GM23338 (cell line): ENCODE measurements around the gene MXRA8. TPM values are rescaled to one million over a fixed set of nuclear protein-coding genes. Genes with fewer than 3 reads are reported as not detected.

Experiments used
- ATAC-seq: fragments of 200-7000 bp; cut with Tn5 transposase; 3 replicates; pipeline ENCODE4 v1.9.1; 2020
- DNase-seq: peaks from one replicate; pipeline ENCODE4 v3.0.0-alpha.2; 2015; ENCODE audit warnings: low spot score
- H2AFZ ChIP-seq: fragments of 200-600 bp; sonication (generic); 2 replicates; pipeline ENCODE4 v1.8.0; 2016; ENCODE audit warnings: antibody characterized with exemption, mild to moderate bottlenecking, moderate library complexity
- H3F3A ChIP-seq: fragments of 200-600 bp; sonication (generic); replicated peaks from 2 replicates; pipeline ENCODE4 v1.8.0; 2017; ENCODE audit warnings: antibody characterized with exemption, mixed run types, low read depth
- H3K27ac ChIP-seq: fragments of 200-600 bp; sonication (generic); 2 replicates; pipeline ENCODE4 v1.6.1; 2016; ENCODE audit warnings: low read depth
- H3K27me3 ChIP-seq: fragments of 200-600 bp; sonication (generic); 2 replicates; pipeline ENCODE4 v1.8.0; 2016; ENCODE audit warnings: mild to moderate bottlenecking, mixed run types, moderate library complexity; ENCODE audit not compliant: insufficient read depth
- H3K36me3 ChIP-seq: fragments of 200-600 bp; sonication (generic); 2 replicates; pipeline ENCODE4 v1.8.0; 2016; ENCODE audit warnings: mild to moderate bottlenecking; ENCODE audit not compliant: insufficient read depth
- H3K4me1 ChIP-seq: fragments of 200-600 bp; sonication (generic); 2 replicates; pipeline ENCODE4 v1.8.0; 2016; ENCODE audit warnings: mild to moderate bottlenecking, moderate library complexity; ENCODE audit not compliant: insufficient read depth
- H3K4me2 ChIP-seq: fragments of 200-600 bp; sonication (generic); 2 replicates; pipeline ENCODE4 v1.7.1; 2017; ENCODE audit warnings: mixed run types
- H3K4me3 ChIP-seq: fragments of 200-600 bp; sonication (generic); 2 replicates; pipeline ENCODE4 v1.6.1; 2016; ENCODE audit warnings: mixed run types
- H3K79me2 ChIP-seq: fragments of 200-600 bp; sonication (generic); replicated peaks from 2 replicates; pipeline ENCODE4 v1.8.0; 2017; ENCODE audit warnings: mild to moderate bottlenecking; ENCODE audit not compliant: insufficient read depth
- H3K9me2 ChIP-seq: fragments of 200-600 bp; sonication (generic); 2 replicates; pipeline ENCODE4 v1.8.0; 2017; ENCODE audit not compliant: insufficient read depth
- H4K20me1 ChIP-seq: fragments of 200-600 bp; sonication (generic); replicated peaks from 2 replicates; pipeline ENCODE4 v1.8.0; 2017; ENCODE audit warnings: mild to moderate bottlenecking; ENCODE audit not compliant: insufficient read depth
- H3K27ac Mint-ChIP-seq: 2 replicates; pipeline ENCODE4 v1.8.0; 2020; ENCODE audit warnings: inconsistent platforms, mild to moderate bottlenecking, moderate library complexity, mixed read lengths
- H3K27me3 Mint-ChIP-seq: 3 replicates; pipeline ENCODE4 v1.8.0; 2022; ENCODE audit warnings: low read depth, mild to moderate bottlenecking, moderate library complexity, mixed read lengths, inconsistent platforms; ENCODE audit not compliant: insufficient read depth, poor library complexity
- H3K36me3 Mint-ChIP-seq: 3 replicates; pipeline ENCODE4 v1.8.0; 2021; ENCODE audit warnings: low read depth, mild to moderate bottlenecking, inconsistent platforms, moderate library complexity, mixed read lengths
- H3K4me1 Mint-ChIP-seq: 3 replicates; pipeline ENCODE4 v1.8.0; 2020; ENCODE audit warnings: mild to moderate bottlenecking, inconsistent platforms, mixed read lengths
- H3K4me3 Mint-ChIP-seq: 3 replicates; pipeline ENCODE4 v1.8.0; 2021; ENCODE audit warnings: moderate library complexity, mild to moderate bottlenecking, inconsistent platforms, mixed read lengths
- H3K9me3 Mint-ChIP-seq: 3 replicates; pipeline ENCODE4 v1.8.0; 2020; ENCODE audit warnings: moderate library complexity, mild to moderate bottlenecking, inconsistent platforms, mixed read lengths
- CTCF ChIP-seq, 2 experiments: fragments of 200-600 bp in 1 of 2; sonication (generic) in 1 of 2; conservative IDR thresholded peaks; 2 replicates each; pipeline versions ENCODE4 v1.5.1 to v1.6.1; 2016 to 2017; ENCODE audit warnings: antibody characterized with exemption in 2 of 2, low read depth in 2 of 2, mild to moderate bottlenecking in 2 of 2, moderate library complexity in 1 of 2
- EZH2 ChIP-seq: fragments of 200-600 bp; sonication (generic); IDR thresholded peaks from one replicate; pipeline ENCODE4 v1.8.0; 2017; ENCODE audit warnings: antibody characterized with exemption, mild to moderate bottlenecking, low read depth; ENCODE audit not compliant: unreplicated experiment
- JUNB ChIP-seq: IDR thresholded peaks from one replicate; pipeline ENCODE4 v1.6.1; 2016; ENCODE audit warnings: antibody characterized with exemption; ENCODE audit not compliant: unreplicated experiment
- NANOG ChIP-seq: IDR thresholded peaks from 2 replicates; pipeline ENCODE4 v1.6.1; 2016; ENCODE audit warnings: antibody characterized with exemption, borderline replicate concordance
- REST ChIP-seq: IDR thresholded peaks from one replicate; pipeline ENCODE4 v1.6.1; 2018; ENCODE audit warnings: antibody characterized with exemption; ENCODE audit not compliant: unreplicated experiment
- STAT1 ChIP-seq: IDR thresholded peaks from one replicate; pipeline ENCODE4 v1.6.1; 2016; ENCODE audit warnings: antibody characterized with exemption; ENCODE audit not compliant: unreplicated experiment
- ZNF114 ChIP-seq: fragments of 250-450 bp; sonication (Bioruptor Pico); IDR thresholded peaks from 2 replicates; pipeline ENCODE4 v1.5.0; 2020; ENCODE audit warnings: mild to moderate bottlenecking, moderate library complexity
- ZNF331 ChIP-seq: fragments of 250-450 bp; sonication (Bioruptor Pico); IDR thresholded peaks from 2 replicates; pipeline ENCODE4 v1.5.0; 2020; ENCODE audit warnings: low read depth, mild to moderate bottlenecking, moderate library complexity
- polyA plus RNA-seq: library from polyadenylated mRNA; unstranded; fragments of >200 nt; fragmentation: Nextera tagmentation; extraction: Ambion mirVana; gene quantifications from 2 replicates; pipeline ENCODE4 v1.2.1, GENCODE V29; 2016
- total RNA-seq: library from RNA; depleted of rRNA; stranded (reverse); fragments of >200 nt; shearing (Covaris generic); gene quantifications from 2 replicates; pipeline ENCODE4 v1.2.3, GENCODE V29; 2014
- TF ChIP-seq, protein P1 (sequence below): fragments of 250-450 bp; sonication (Bioruptor Pico); IDR thresholded peaks from 2 replicates; pipeline ENCODE4 v1.5.0; 2020; ENCODE audit warnings: mild to moderate bottlenecking, moderate library complexity
- TF ChIP-seq, protein P2 (sequence below): IDR thresholded peaks from 2 replicates; pipeline ENCODE4 v1.6.1; 2016; ENCODE audit warnings: antibody characterized with exemption

The MXRA8 gene
- total and polyA plus RNA-seq, 2 experiments from 2014 or later, result 9.1 to 17.2 TPM

DNA sequence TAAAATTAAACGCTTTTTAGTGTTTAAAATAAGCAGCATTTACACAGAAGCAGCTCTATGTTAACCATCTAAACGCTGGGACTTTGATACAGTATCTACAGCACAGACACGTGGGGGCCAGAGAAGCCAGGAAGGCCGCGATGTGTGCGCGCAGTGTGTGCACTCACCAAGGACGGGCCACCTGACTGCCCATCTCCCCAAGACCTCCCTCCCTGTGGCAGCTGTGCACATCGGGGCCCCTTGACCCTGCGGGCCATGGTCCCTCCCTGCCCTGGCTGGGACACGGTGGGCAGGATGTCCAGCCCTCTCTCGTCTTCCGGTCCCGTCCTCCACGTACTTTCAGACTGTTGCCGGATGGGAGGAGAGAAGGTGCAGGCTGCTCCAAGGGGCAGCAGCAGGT lies 23.1 kb downstream of the MXRA8 start:
- Mint-ChIP-seq H3K4me3 (no peak overlapping the region), H3K4me1 (no peaks in the 10 kb centered on the region), H3K9me3 (no peaks in the 10 kb centered on the region), H3K27ac (no peak overlapping the region), H3K36me3 (peaks cover 5% of the 10 kb centered on the region), H3K27me3 (peaks cover 8% of the 10 kb centered on the region)
- Histone ChIP-seq H3K4me1 (no peaks in the 10 kb centered on the region), H3K27me3 (no peaks in the 10 kb centered on the region), H2AFZ (no peak overlapping the region), H4K20me1 (no peaks in the 10 kb centered on the region), H3K4me2 (no peak overlapping the region), H3K9me2 (no peaks in the 10 kb centered on the region), H3K79me2 (no peaks in the 10 kb centered on the region), H3F3A (peaks cover 8% of the 10 kb centered on the region; the same call in 1 of the 2 replicates), H3K27ac (no peak overlapping the region), H3K4me3 (no peak overlapping the region), H3K36me3 (no peaks in the 10 kb centered on the region)
- ATAC-seq (no peak), DNase-seq (no peak)
- TF ChIP-seq CTCF (conservative IDR thresholded peaks at IDR 0.05; ENCODE audit: low read depth in 2 of 2) (no peak), EZH2 (no peak)

DNA sequence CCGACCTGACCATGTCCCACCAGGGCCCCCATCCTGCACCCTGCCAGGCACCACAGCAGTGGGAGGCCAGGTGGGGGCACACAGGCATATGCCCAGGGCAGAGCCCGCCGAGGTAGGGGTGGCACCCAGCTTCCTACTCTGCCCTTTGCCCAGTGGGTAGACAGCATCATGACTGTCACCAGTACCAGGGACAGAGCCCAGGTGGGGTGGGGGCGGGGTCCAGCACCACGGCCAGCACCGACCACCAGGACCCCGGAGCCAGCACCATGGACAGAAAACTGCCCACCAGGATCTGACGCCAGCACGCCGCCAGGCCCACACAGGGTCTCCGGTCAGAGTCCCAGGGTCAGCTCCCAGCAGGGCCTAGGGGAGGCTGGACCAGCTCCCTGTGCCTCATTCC lies 23.5 kb downstream of the MXRA8 start:
- H3K27ac Mint-ChIP-seq, result no peak overlapping the region
- no peaks in the 10 kb centered on the region for H3K9me2 ChIP-seq
- H3K9me3 Mint-ChIP-seq, result no peaks in the 10 kb centered on the region
- H3K27me3 ChIP-seq, result no peaks in the 10 kb centered on the region
- H3K79me2 ChIP-seq, result no peaks in the 10 kb centered on the region
- DNase-seq, result peak; percentile 85
- peaks cover 12% of the 10 kb centered on the region; the same call in 1 of the 2 replicates for H3F3A ChIP-seq
- no peaks in the 10 kb centered on the region for H3K36me3 ChIP-seq
- H3K4me3 Mint-ChIP-seq, result no peak overlapping the region
- ATAC-seq, result peak; percentile 52
- H3K4me1 ChIP-seq, result no peaks in the 10 kb centered on the region
- no peak overlapping the region for H3K27ac ChIP-seq
- H2AFZ ChIP-seq, result no peak overlapping the region
- no peak overlapping the region for H3K4me3 ChIP-seq
- peaks cover 9% of the 10 kb centered on the region for H3K27me3 Mint-ChIP-seq
- no peaks in the 10 kb centered on the region for H3K4me1 Mint-ChIP-seq
- H4K20me1 ChIP-seq, result no peaks in the 10 kb centered on the region
- H3K4me2 ChIP-seq, result no peak overlapping the region
- H3K36me3 Mint-ChIP-seq, result peaks cover 1% of the 10 kb centered on the region; the same call in 2 of the 3 replicates
- no peak for TF ChIP-seq JUNB
- no peak for TF ChIP-seq NANOG
- TF ChIP-seq, protein P1, sequence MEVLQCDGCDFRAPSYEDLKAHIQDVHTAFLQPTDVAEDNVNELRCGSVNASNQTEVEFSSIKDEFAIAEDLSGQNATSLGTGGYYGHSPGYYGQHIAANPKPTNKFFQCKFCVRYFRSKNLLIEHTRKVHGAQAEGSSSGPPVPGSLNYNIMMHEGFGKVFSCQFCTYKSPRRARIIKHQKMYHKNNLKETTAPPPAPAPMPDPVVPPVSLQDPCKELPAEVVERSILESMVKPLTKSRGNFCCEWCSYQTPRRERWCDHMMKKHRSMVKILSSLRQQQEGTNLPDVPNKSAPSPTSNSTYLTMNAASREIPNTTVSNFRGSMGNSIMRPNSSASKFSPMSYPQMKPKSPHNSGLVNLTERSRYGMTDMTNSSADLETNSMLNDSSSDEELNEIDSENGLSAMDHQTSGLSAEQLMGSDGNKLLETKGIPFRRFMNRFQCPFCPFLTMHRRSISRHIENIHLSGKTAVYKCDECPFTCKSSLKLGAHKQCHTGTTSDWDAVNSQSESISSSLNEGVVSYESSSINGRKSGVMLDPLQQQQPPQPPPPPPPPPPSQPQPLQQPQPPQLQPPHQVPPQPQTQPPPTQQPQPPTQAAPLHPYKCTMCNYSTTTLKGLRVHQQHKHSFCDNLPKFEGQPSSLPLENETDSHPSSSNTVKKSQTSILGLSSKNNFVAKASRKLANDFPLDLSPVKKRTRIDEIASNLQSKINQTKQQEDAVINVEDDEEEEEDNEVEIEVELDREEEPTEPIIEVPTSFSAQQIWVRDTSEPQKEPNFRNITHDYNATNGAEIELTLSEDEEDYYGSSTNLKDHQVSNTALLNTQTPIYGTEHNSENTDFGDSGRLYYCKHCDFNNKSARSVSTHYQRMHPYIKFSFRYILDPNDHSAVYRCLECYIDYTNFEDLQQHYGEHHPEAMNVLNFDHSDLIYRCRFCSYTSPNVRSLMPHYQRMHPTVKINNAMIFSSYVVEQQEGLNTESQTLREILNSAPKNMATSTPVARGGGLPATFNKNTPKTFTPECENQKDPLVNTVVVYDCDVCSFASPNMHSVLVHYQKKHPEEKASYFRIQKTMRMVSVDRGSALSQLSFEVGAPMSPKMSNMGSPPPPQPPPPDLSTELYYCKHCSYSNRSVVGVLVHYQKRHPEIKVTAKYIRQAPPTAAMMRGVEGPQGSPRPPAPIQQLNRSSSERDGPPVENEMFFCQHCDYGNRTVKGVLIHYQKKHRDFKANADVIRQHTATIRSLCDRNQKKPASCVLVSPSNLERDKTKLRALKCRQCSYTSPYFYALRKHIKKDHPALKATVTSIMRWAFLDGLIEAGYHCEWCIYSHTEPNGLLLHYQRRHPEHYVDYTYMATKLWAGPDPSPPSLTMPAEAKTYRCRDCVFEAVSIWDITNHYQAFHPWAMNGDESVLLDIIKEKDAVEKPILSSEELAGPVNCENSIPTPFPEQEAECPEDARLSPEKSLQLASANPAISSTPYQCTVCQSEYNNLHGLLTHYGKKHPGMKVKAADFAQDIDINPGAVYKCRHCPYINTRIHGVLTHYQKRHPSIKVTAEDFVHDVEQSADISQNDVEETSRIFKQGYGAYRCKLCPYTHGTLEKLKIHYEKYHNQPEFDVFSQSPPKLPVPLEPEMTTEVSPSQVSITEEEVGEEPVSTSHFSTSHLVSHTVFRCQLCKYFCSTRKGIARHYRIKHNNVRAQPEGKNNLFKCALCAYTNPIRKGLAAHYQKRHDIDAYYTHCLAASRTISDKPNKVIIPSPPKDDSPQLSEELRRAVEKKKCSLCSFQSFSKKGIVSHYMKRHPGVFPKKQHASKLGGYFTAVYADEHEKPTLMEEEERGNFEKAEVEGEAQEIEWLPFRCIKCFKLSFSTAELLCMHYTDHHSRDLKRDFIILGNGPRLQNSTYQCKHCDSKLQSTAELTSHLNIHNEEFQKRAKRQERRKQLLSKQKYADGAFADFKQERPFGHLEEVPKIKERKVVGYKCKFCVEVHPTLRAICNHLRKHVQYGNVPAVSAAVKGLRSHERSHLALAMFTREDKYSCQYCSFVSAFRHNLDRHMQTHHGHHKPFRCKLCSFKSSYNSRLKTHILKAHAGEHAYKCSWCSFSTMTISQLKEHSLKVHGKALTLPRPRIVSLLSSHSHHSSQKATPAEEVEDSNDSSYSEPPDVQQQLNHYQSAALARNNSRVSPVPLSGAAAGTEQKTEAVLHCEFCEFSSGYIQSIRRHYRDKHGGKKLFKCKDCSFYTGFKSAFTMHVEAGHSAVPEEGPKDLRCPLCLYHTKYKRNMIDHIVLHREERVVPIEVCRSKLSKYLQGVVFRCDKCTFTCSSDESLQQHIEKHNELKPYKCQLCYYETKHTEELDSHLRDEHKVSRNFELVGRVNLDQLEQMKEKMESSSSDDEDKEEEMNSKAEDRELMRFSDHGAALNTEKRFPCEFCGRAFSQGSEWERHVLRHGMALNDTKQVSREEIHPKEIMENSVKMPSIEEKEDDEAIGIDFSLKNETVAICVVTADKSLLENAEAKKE, result no peak
- no peak for TF ChIP-seq EZH2
- TF ChIP-seq, protein P2, sequence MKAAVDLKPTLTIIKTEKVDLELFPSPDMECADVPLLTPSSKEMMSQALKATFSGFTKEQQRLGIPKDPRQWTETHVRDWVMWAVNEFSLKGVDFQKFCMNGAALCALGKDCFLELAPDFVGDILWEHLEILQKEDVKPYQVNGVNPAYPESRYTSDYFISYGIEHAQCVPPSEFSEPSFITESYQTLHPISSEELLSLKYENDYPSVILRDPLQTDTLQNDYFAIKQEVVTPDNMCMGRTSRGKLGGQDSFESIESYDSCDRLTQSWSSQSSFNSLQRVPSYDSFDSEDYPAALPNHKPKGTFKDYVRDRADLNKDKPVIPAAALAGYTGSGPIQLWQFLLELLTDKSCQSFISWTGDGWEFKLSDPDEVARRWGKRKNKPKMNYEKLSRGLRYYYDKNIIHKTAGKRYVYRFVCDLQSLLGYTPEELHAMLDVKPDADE, result no peak
- TF ChIP-seq STAT1, result no peak
- TF ChIP-seq REST, result peak; percentile 99
- TF ChIP-seq ZNF114 (CRISPR knock-in tag), result peak; percentile 86
- TF ChIP-seq ZNF331 (CRISPR knock-in tag), result no peak
